ENCODE data around the gene ISCU. TPM values are rescaled to one million over a fixed set of nuclear protein-coding genes. Genes with fewer than 3 reads are reported as not detected.
A peak's percentile ranks its signal among the peaks of the same experiment; 100 is the strongest.

Gene ISCU
- total RNA-seq, 1 donor from 2014 or later, result 83.0 TPM

- no peak overlapping the region for H3K4me3 ChIP-seq (ENCODE audit: low read length in 3 of 3)
- peaks cover 60 to 68% (median 62%) of the 10 kb centered on the region in 3 donors for H3K36me3 ChIP-seq (ENCODE audit: control insufficient read depth in 3 of 3, insufficient read depth in 3 of 3, low read length in 3 of 3)
- no peaks in the 10 kb centered on the region for H3K9me3 ChIP-seq (ENCODE audit: control insufficient read depth in 3 of 3, low read length in 3 of 3)
- H3K4me1 ChIP-seq (ENCODE audit: control insufficient read depth in 3 of 3, insufficient read depth in 3 of 3, low read length in 3 of 3), result peaks cover 10 to 12% (median 12%) of the 10 kb centered on the region in 3 donors
- H3K27me3 ChIP-seq (ENCODE audit: control insufficient read depth in 3 of 3, insufficient read depth in 3 of 3, low read length in 3 of 3), result no peaks in the 10 kb centered on the region
- H3K27ac ChIP-seq (ENCODE audit: low read depth, low read length), result no peak overlapping the region
- no peak overlapping the region for H3K9ac ChIP-seq (ENCODE audit: low read depth in 1 of 3, low read length in 3 of 3)
These were observed 42.8 kb upstream of the ISCU start for GRCh38 chr12:108519558-108519957.

- H3K4me1 ChIP-seq (ENCODE audit: control insufficient read depth in 3 of 3, insufficient read depth in 3 of 3, low read length in 3 of 3), result no peaks in the 10 kb centered on the region
- no peak overlapping the region for H3K4me3 ChIP-seq (ENCODE audit: low read length in 3 of 3)
- H3K9ac ChIP-seq (ENCODE audit: low read depth in 1 of 3, low read length in 3 of 3), result no peak overlapping the region
- H3K9me3 ChIP-seq (ENCODE audit: control insufficient read depth in 3 of 3, low read length in 3 of 3), result no peaks in the 10 kb centered on the region
- H3K27ac ChIP-seq (ENCODE audit: low read depth, low read length), result no peak overlapping the region
- H3K36me3 ChIP-seq (ENCODE audit: control insufficient read depth in 3 of 3, insufficient read depth in 3 of 3, low read length in 3 of 3), result peaks cover 78 to 92% (median 86%) of the 10 kb centered on the region in 3 donors
- H3K27me3 ChIP-seq (ENCODE audit: control insufficient read depth in 3 of 3, insufficient read depth in 3 of 3, low read length in 3 of 3), result no peaks in the 10 kb centered on the region
These were observed 39.0 kb upstream of the ISCU start for GRCh38 chr12:108523365-108523764.

- no peak overlapping the region for H3K9ac ChIP-seq (ENCODE audit: low read depth in 1 of 3, low read length in 3 of 3)
- no peaks in the 10 kb centered on the region for H3K27me3 ChIP-seq (ENCODE audit: control insufficient read depth in 3 of 3, insufficient read depth in 3 of 3, low read length in 3 of 3)
- H3K4me1 ChIP-seq (ENCODE audit: control insufficient read depth in 3 of 3, insufficient read depth in 3 of 3, low read length in 3 of 3), result no peaks in the 10 kb centered on the region
- peaks cover 81 to 87% (median 87%) of the 10 kb centered on the region in 3 donors for H3K36me3 ChIP-seq (ENCODE audit: control insufficient read depth in 3 of 3, insufficient read depth in 3 of 3, low read length in 3 of 3)
- no peak overlapping the region for H3K4me3 ChIP-seq (ENCODE audit: low read length in 3 of 3)
- no peak overlapping the region for H3K27ac ChIP-seq (ENCODE audit: low read depth, low read length)
- no peaks in the 10 kb centered on the region for H3K9me3 ChIP-seq (ENCODE audit: control insufficient read depth in 3 of 3, low read length in 3 of 3)
These were observed 36.7 kb upstream of the ISCU start for GRCh38 chr12:108525681-108526080.

- Histone ChIP-seq H3K36me3 (ENCODE audit: control insufficient read depth in 3 of 3, insufficient read depth in 3 of 3, low read length in 3 of 3) (peaks cover 79 to 85% (median 84%) of the 10 kb centered on the region in 3 donors), H3K9me3 (ENCODE audit: control insufficient read depth in 3 of 3, low read length in 3 of 3) (no peaks in the 10 kb centered on the region)
These were observed 35.8 kb upstream of the ISCU start for GRCh38 chr12:108526482-108527165.

GRCh38 chr12:108527166-108527496, 35.3 kb upstream of the ISCU start:
- no peaks in the 10 kb centered on the region for H3K27me3 ChIP-seq (ENCODE audit: control insufficient read depth in 3 of 3, insufficient read depth in 3 of 3, low read length in 3 of 3)
- no peak overlapping the region for H3K27ac ChIP-seq (ENCODE audit: low read depth, low read length)
- H3K36me3 ChIP-seq (ENCODE audit: control insufficient read depth in 3 of 3, insufficient read depth in 3 of 3, low read length in 3 of 3), result peaks cover 81 to 85% (median 84%) of the 10 kb centered on the region in 3 donors

More at GRCh38 chr12:108526482-108527165, 35.8 kb upstream of the ISCU start:
- Histone ChIP-seq H3K4me3 (ENCODE audit: low read length in 3 of 3) (no peak overlapping the region), H3K27me3 (ENCODE audit: control insufficient read depth in 3 of 3, insufficient read depth in 3 of 3, low read length in 3 of 3) (no peaks in the 10 kb centered on the region), H3K27ac (ENCODE audit: low read depth, low read length) (no peak overlapping the region), H3K9ac (ENCODE audit: low read depth in 1 of 3, low read length in 3 of 3) (peak overlapping the region in 1 of 3 donors; percentile 7), H3K4me1 (ENCODE audit: control insufficient read depth in 3 of 3, insufficient read depth in 3 of 3, low read length in 3 of 3) (peaks cover under 1% of the 10 kb centered on the region in 3 donors)

GRCh38 chr12:108530161-108530560, 32.2 kb upstream of the ISCU start:
- H3K4me1 ChIP-seq (ENCODE audit: control insufficient read depth in 3 of 3, insufficient read depth in 3 of 3, low read length in 3 of 3), result peaks cover 9 to 12% (median 12%) of the 10 kb centered on the region in 3 donors
- no peaks in the 10 kb centered on the region for H3K9me3 ChIP-seq (ENCODE audit: control insufficient read depth in 3 of 3, low read length in 3 of 3)
- no peak overlapping the region for H3K4me3 ChIP-seq (ENCODE audit: low read length in 3 of 3)
- no peak overlapping the region for H3K9ac ChIP-seq (ENCODE audit: low read depth in 1 of 3, low read length in 3 of 3)
- no peak overlapping the region for H3K27ac ChIP-seq (ENCODE audit: low read depth, low read length)
- no peaks in the 10 kb centered on the region for H3K27me3 ChIP-seq (ENCODE audit: control insufficient read depth in 3 of 3, insufficient read depth in 3 of 3, low read length in 3 of 3)
- H3K36me3 ChIP-seq (ENCODE audit: control insufficient read depth in 3 of 3, insufficient read depth in 3 of 3, low read length in 3 of 3), result peaks cover 56 to 73% (median 59%) of the 10 kb centered on the region in 3 donors

More at GRCh38 chr12:108527166-108527496, 35.3 kb upstream of the ISCU start:
- peaks cover 5 to 6% (median 6%) of the 10 kb centered on the region in 3 donors for H3K4me1 ChIP-seq (ENCODE audit: control insufficient read depth in 3 of 3, insufficient read depth in 3 of 3, low read length in 3 of 3)
- H3K4me3 ChIP-seq (ENCODE audit: low read length in 3 of 3), result no peak overlapping the region
- no peak overlapping the region for H3K9ac ChIP-seq (ENCODE audit: low read depth in 1 of 3, low read length in 3 of 3)
- H3K9me3 ChIP-seq (ENCODE audit: control insufficient read depth in 3 of 3, low read length in 3 of 3), result no peaks in the 10 kb centered on the region

GRCh38 chr12:108531929-108532848, 30.2 kb upstream of the ISCU start:
- Histone ChIP-seq H3K9ac (ENCODE audit: low read depth in 1 of 3, low read length in 3 of 3) (peak overlapping the region in 2 of 3 donors; percentile 24 to 69), H3K9me3 (ENCODE audit: control insufficient read depth in 3 of 3, low read length in 3 of 3) (no peaks in the 10 kb centered on the region), H3K4me3 (ENCODE audit: low read length in 3 of 3) (no peak overlapping the region), H3K4me1 (ENCODE audit: control insufficient read depth in 3 of 3, insufficient read depth in 3 of 3, low read length in 3 of 3) (peaks cover 9 to 12% (median 12%) of the 10 kb centered on the region in 3 donors), H3K36me3 (ENCODE audit: control insufficient read depth in 3 of 3, insufficient read depth in 3 of 3, low read length in 3 of 3) (peaks cover 50 to 73% (median 57%) of the 10 kb centered on the region in 3 donors), H3K27ac (ENCODE audit: low read depth, low read length) (peak overlapping the region; percentile 33), H3K27me3 (ENCODE audit: control insufficient read depth in 3 of 3, insufficient read depth in 3 of 3, low read length in 3 of 3) (no peaks in the 10 kb centered on the region)

- no peak overlapping the region for H3K27ac ChIP-seq (ENCODE audit: low read depth, low read length)
- no peak overlapping the region for H3K4me3 ChIP-seq (ENCODE audit: low read length in 3 of 3)
- peaks cover 0 to 4% (median 3%) of the 10 kb centered on the region in 3 donors for H3K4me1 ChIP-seq (ENCODE audit: control insufficient read depth in 3 of 3, insufficient read depth in 3 of 3, low read length in 3 of 3)
- no peaks in the 10 kb centered on the region for H3K27me3 ChIP-seq (ENCODE audit: control insufficient read depth in 3 of 3, insufficient read depth in 3 of 3, low read length in 3 of 3)
- H3K36me3 ChIP-seq (ENCODE audit: control insufficient read depth in 3 of 3, insufficient read depth in 3 of 3, low read length in 3 of 3), result peaks cover 18 to 56% (median 39%) of the 10 kb centered on the region in 3 donors
- no peaks in the 10 kb centered on the region for H3K9me3 ChIP-seq (ENCODE audit: control insufficient read depth in 3 of 3, low read length in 3 of 3)
- no peak overlapping the region for H3K9ac ChIP-seq (ENCODE audit: low read depth in 1 of 3, low read length in 3 of 3)
These were observed 24.2 kb upstream of the ISCU start for GRCh38 chr12:108538146-108538545.

GRCh38 chr12:108538616-108539195, 23.7 kb upstream of the ISCU start:
- Histone ChIP-seq H3K27ac (ENCODE audit: low read depth, low read length) (no peak overlapping the region), H3K27me3 (ENCODE audit: control insufficient read depth in 3 of 3, insufficient read depth in 3 of 3, low read length in 3 of 3) (no peaks in the 10 kb centered on the region), H3K4me3 (ENCODE audit: low read length in 3 of 3) (no peak overlapping the region), H3K9ac (ENCODE audit: low read depth in 1 of 3, low read length in 3 of 3) (no peak overlapping the region), H3K4me1 (ENCODE audit: control insufficient read depth in 3 of 3, insufficient read depth in 3 of 3, low read length in 3 of 3) (peaks cover 0 to 4% (median 3%) of the 10 kb centered on the region in 3 donors), H3K36me3 (ENCODE audit: control insufficient read depth in 3 of 3, insufficient read depth in 3 of 3, low read length in 3 of 3) (peaks cover 21 to 56% (median 45%) of the 10 kb centered on the region in 3 donors), H3K9me3 (ENCODE audit: control insufficient read depth in 3 of 3, low read length in 3 of 3) (no peaks in the 10 kb centered on the region)
